OCI-LY3 (cell line): ENCODE results near the gene IQCE.

Experiments
- H2AFZ ChIP-seq: fragments of 200-600, 300-600 bp; shearing (Covaris generic); 2 replicates; pipeline ENCODE4 v1.6.0; 2014; ENCODE audit warnings: antibody characterized with exemption, low read depth, low read length
- H3K27ac ChIP-seq: fragments of 200-600, 300-600 bp; sonication (generic); 2 replicates; pipeline ENCODE4 v1.5.1; 2014; ENCODE audit warnings: mild to moderate bottlenecking, low read length, moderate library complexity, mixed read lengths
- H3K27me3 ChIP-seq: fragments of 200-600, 300-600 bp; sonication (generic); 2 replicates; pipeline ENCODE4 v1.6.1; 2014; ENCODE audit warnings: low read depth, low read length, mixed read lengths
- H3K36me3 ChIP-seq: fragments of 200-600, 300-600 bp; sonication (generic); replicated peaks from 2 replicates; pipeline ENCODE3; 2014; ENCODE audit warnings: low read depth, low read length, mixed read lengths
- H3K4me1 ChIP-seq: fragments of 300-600, 200-600 bp; sonication (generic); 2 replicates; pipeline ENCODE4 v1.6.1; 2014; ENCODE audit warnings: low read length, mixed read lengths
- H3K4me2 ChIP-seq: fragments of 200-600, 300-600 bp; sonication (generic); 2 replicates; pipeline ENCODE4 v1.6.1; 2014; ENCODE audit warnings: low read length, mixed read lengths
- H3K4me3 ChIP-seq: fragments of 300-600, 200-600 bp; sonication (generic); 2 replicates; pipeline ENCODE4 v1.5.1; 2014; ENCODE audit warnings: antibody characterized with exemption, mild to moderate bottlenecking, low read length, moderate library complexity
- H3K79me2 ChIP-seq: fragments of 300-600, 200-600 bp; shearing (Covaris generic); 2 replicates; pipeline ENCODE4 v1.6.1; 2014; ENCODE audit warnings: mild to moderate bottlenecking, low read length, mixed read lengths
- H3K9ac ChIP-seq: fragments of 300-600, 200-600 bp; shearing (Covaris generic); 2 replicates; pipeline ENCODE4 v1.6.0; 2014; ENCODE audit warnings: mild to moderate bottlenecking, low read length, moderate library complexity
- H3K9me3 ChIP-seq: fragments of 200-600, 300-600 bp; shearing (Covaris generic); 2 replicates; pipeline ENCODE4 v1.6.1; 2014; ENCODE audit warnings: low read length, mixed read lengths; ENCODE audit not compliant: insufficient read depth
- H4K20me1 ChIP-seq: fragments of 200-600, 300-600 bp; sonication (generic); 2 replicates; pipeline ENCODE4 v1.6.1; 2016; ENCODE audit warnings: low read length, mixed read lengths; ENCODE audit not compliant: insufficient read depth
- EZH2phosphoT487 ChIP-seq: fragments of 200-600 bp; shearing (Covaris generic); IDR thresholded peaks from 2 replicates; pipeline ENCODE4 v1.6.1; 2018; ENCODE audit warnings: antibody characterized with exemption, mixed run types, low read depth
- TF ChIP-seq, protein P1 (sequence below): fragments of 200-600, 300-600 bp; sonication (generic); IDR thresholded peaks from 2 replicates; pipeline ENCODE4 v1.5.1; 2014; ENCODE audit warnings: antibody characterized with exemption, low read length, low read depth

The IQCE gene

DNA sequence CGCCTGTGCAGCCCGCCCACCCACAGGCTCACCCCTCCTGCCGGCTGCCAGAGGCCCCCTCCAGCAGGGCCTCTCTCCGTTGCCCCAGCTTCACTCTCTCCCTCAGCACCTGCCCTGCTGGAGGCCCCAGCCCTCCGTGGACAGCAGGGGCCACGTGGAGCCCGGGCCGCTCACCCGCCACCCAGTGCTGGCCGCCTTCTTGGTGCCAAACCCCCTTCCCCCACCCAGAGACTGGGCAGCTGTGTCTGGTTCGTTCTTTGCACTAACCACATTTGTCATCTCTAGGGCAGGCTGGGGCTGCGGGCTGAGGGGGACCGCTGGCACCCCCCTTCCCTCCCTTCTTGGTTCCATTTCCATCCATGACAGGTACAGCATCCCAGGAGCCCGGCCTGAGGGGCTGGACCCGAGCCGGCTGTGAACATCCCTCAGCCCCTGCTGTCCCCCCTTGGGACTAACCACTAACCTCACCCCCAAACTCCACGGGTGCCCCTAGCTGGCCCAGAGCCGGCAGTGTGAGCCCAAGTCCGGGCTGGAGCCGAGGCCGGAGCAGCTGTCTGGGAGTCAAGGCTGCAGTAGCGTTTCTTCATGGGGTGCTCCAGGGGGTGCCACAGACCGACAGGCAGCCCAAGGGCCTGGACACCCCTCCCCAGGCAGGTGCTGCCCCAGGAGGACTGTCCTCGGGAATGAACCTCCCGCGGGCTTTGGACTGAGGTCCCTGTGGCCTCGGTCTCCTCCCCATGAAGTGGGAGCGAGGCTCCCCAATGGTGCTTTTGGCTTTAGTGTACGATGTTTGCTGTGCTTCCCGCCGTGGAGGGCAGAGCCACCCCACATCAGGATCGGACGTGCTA, 103.7 kb downstream of the IQCE start:
- Histone ChIP-seq H4K20me1 (no peaks in the 10 kb centered on the region), H3K4me1 (no peaks in the 10 kb centered on the region), H3K36me3 (no peaks in the 10 kb centered on the region), H3K4me3 (no peak overlapping the region), H3K9ac (no peak overlapping the region), H3K27ac (no peak overlapping the region), H3K4me2 (no peak overlapping the region), H3K79me2 (no peaks in the 10 kb centered on the region), H3K27me3 (no peaks in the 10 kb centered on the region; the same call in 1 of the 2 replicates), H3K9me3 (no peaks in the 10 kb centered on the region), H2AFZ (no peak overlapping the region)
- TF ChIP-seq, protein P1, sequence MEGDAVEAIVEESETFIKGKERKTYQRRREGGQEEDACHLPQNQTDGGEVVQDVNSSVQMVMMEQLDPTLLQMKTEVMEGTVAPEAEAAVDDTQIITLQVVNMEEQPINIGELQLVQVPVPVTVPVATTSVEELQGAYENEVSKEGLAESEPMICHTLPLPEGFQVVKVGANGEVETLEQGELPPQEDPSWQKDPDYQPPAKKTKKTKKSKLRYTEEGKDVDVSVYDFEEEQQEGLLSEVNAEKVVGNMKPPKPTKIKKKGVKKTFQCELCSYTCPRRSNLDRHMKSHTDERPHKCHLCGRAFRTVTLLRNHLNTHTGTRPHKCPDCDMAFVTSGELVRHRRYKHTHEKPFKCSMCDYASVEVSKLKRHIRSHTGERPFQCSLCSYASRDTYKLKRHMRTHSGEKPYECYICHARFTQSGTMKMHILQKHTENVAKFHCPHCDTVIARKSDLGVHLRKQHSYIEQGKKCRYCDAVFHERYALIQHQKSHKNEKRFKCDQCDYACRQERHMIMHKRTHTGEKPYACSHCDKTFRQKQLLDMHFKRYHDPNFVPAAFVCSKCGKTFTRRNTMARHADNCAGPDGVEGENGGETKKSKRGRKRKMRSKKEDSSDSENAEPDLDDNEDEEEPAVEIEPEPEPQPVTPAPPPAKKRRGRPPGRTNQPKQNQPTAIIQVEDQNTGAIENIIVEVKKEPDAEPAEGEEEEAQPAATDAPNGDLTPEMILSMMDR: no peak
- TF ChIP-seq EZH2phosphoT487: no peak

- H2AFZ ChIP-seq: no peak overlapping the region
- H3K4me3 ChIP-seq: no peak overlapping the region
- H3K4me2 ChIP-seq: no peak overlapping the region
- H3K79me2 ChIP-seq: no peaks in the 10 kb centered on the region
- no peak overlapping the region for H3K9ac ChIP-seq
- no peak for TF ChIP-seq EZH2phosphoT487
- TF ChIP-seq, protein P1: no peak
- no peaks in the 10 kb centered on the region for H3K9me3 ChIP-seq
- H3K27ac ChIP-seq: no peak overlapping the region
- H3K4me1 ChIP-seq: no peaks in the 10 kb centered on the region
- H3K36me3 ChIP-seq: no peaks in the 10 kb centered on the region
- H4K20me1 ChIP-seq: no peaks in the 10 kb centered on the region
- H3K27me3 ChIP-seq: no peaks in the 10 kb centered on the region; the same call in 1 of the 2 replicates
Measured at GRCh38 chr7:2663121-2663886, 104.5 kb downstream of the IQCE start.

DNA sequence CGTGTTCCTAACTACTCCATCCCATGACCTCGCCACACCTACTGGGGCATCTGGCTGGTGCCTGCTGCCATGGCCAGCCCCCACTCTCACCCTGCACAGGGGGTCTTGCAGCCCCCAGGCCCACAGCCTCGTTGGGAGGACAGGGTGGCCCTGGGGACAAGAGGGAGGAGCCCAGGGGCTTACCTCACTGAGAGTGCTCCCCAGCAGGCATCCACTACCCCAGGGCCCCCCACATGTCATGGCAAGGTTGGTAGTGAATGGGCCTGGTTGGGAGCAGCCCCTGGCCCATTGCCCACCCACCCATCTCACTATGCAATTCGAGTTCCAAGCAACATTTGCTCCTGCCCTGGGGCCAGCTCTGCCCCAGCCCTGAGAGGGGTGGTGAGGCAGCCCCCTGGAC, 105.2 kb downstream of the IQCE start:
- no peaks in the 10 kb centered on the region; the same call in 1 of the 2 replicates for H3K27me3 ChIP-seq
- no peak for TF ChIP-seq EZH2phosphoT487
- TF ChIP-seq, protein P1: no peak
- no peak overlapping the region for H3K4me3 ChIP-seq
- H3K9me3 ChIP-seq: no peaks in the 10 kb centered on the region
- no peaks in the 10 kb centered on the region for H3K36me3 ChIP-seq
- no peaks in the 10 kb centered on the region for H4K20me1 ChIP-seq
- no peak overlapping the region for H2AFZ ChIP-seq
- H3K4me2 ChIP-seq: no peak overlapping the region
- H3K27ac ChIP-seq: no peak overlapping the region
- H3K79me2 ChIP-seq: no peaks in the 10 kb centered on the region
- no peaks in the 10 kb centered on the region for H3K4me1 ChIP-seq
- no peak overlapping the region for H3K9ac ChIP-seq
